Activated CD8-positive, alpha-beta memory T cell treated with anti-CD3 and anti-CD28 coated beads, Interleukin-2, amount 50 U/mL, for 48 hours (primary cell): ENCODE results near the gene SH2D3C.
"Not testable (repeated sequence)": the region's sequence is repeated elsewhere in the genome, so short reads cannot be mapped to it uniquely, and the experiment has no call there.

Experiments used
- DNase-seq: peaks from one replicate; pipeline ENCODE4 v3.0.0-alpha.2; 2020

SH2D3C gene

GRCh38 chr9:127765418-127765817 lies 13.0 kb downstream of the SH2D3C start:
- no peak for DNase-seq

DNA sequence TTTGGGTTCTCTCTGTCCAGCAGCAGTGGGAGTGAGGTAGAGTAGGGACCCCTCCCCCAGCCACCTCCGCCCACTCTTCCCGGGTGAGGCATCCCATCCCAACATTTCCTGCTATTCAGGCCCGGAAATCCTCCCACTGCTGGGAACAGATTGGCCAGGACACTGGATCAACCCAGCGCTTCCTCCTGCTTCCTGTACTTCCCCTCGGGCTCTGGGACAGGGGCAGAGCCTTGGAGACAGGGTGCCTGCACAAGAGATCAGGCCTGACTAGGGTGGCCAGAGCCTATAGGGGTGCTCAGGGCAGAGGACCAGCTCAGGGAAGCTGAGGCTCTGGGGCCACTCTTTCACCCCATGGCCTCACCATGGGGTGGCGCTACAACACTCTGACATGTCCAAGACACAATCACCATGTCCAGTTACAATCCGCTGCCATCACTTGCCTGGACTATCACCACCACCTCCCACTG lies 14.5 kb downstream of the SH2D3C start:
- DNase-seq = no peak

DNA sequence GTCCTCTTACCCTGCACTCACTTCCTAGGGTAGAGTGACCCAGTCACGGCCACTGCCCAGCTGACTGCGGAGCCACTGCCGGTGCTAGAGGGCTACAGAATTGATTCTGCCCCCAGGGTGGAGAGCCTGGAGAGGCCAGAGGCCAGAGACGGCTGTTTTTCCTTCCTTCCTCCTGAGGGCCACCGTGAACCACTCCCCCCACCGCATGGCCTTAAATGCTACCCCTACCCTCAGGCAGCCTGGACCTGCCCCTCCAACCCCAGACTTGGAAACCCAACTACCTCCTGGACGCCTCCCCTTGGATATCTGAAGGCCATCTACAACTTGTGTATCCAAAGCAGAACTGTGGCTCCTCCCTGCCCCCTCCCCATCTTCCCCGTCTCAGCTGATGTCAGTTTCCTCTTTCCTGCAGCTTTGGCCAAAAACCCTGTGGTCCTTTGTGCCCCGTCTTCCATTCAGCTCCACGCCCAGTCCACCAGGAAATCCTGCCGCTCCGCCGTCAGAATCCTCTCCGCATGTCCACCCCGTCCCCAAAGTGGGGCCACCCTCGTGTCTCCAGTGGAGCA lies 16.3 kb downstream of the SH2D3C start:
- DNase-seq = no peak

DNA sequence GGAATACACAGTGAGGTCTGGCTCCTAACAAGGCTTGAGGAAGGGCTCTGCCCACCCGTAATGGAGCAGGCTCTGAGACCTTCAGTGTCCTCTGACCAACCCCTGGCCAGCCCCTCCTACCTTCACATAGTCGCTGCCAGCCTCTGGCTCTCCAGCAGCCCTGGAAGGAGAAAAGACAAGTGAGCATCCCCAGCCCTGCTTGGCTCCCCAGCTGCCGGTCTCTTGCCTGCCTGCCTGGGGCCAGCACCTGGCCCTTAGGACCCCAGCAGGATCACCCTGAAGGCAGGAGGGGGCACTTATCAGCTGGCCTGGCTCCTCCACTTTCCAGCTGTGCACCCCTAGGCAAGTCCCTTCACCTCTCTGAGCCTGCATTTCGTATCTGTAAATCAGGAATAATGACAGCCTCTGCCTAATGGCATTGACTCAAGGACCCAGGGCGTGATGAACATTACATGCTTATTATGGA lies 16.9 kb downstream of the SH2D3C start:
- DNase-seq = no peak

DNA sequence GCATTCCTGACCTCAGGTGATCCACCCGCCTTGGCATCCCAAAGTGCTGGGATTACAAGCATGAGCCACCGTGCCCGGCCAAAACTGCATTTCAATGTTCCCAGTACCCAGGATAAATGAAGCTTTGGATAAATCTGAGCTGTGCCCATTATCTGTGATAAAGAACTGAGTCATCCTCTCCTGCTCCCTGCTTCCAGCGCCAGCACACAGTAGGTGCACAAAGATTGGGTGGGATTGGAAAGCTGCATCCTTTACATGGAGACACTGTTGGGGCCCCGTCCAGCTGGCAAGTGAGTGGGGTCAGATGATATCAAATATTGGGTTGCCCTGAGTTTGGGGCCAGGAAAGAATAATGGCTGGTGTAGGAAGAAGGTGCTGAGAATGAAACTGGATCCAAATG lies 17.4 kb downstream of the SH2D3C start:
- DNase-seq = no peak

- no peak for DNase-seq
These were observed 19.6 kb downstream of the SH2D3C start for GRCh38 chr9:127758843-127759242.

- not testable (repeated sequence) for DNase-seq
These were observed 21.7 kb downstream of the SH2D3C start for GRCh38 chr9:127756776-127757175.

GRCh38 chr9:127756233-127756632 lies 22.2 kb downstream of the SH2D3C start:
- DNase-seq = no peak

DNA sequence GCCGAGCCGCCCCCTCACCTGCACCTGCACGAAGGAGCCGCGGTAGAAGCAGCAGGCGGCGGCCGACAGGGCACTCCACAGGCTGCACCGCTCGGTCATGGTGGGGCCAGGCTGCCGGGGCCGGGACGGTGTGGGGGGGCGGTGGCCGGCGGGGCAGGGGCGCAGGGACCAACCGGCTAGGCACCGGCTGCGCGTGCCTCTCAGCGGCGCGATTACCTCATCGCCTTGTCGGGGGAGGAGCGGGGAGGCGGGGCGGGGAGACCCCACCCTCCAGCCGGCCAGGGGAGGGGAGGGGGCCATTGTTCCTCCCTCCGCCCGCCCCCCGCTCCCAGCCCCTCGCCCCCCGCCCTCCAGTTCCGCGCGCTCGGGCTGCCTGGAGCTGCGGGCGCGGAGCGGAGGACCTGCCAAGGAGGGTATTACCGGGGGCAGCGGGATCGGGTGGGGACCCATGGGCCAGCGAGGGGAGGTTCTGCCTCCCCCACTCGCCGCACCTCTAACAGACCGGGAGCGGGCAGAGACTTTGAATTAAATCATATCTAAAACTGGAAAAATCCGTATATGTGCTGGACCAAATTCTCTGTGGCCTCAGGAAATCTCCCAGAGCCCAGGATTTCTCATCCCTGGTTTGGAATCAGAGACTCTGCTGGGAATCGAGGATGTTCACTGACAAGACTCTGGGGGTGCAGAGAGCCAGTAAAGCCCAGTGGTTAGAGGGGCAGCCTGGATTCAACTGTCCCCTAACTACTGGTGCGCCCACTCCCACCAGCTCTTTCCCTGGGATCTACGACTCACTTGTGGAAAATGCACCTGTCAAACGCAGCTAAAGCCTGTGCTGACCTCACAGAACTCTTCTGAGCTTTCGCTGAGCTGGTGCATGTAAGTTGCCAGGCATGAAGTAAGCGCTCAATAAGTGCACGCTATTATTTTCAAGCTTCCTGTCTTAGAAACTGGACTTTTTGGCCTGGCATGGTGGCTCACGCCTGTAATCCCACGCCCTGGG lies 23.1 kb downstream of the SH2D3C start:
- no peak for DNase-seq

DNA sequence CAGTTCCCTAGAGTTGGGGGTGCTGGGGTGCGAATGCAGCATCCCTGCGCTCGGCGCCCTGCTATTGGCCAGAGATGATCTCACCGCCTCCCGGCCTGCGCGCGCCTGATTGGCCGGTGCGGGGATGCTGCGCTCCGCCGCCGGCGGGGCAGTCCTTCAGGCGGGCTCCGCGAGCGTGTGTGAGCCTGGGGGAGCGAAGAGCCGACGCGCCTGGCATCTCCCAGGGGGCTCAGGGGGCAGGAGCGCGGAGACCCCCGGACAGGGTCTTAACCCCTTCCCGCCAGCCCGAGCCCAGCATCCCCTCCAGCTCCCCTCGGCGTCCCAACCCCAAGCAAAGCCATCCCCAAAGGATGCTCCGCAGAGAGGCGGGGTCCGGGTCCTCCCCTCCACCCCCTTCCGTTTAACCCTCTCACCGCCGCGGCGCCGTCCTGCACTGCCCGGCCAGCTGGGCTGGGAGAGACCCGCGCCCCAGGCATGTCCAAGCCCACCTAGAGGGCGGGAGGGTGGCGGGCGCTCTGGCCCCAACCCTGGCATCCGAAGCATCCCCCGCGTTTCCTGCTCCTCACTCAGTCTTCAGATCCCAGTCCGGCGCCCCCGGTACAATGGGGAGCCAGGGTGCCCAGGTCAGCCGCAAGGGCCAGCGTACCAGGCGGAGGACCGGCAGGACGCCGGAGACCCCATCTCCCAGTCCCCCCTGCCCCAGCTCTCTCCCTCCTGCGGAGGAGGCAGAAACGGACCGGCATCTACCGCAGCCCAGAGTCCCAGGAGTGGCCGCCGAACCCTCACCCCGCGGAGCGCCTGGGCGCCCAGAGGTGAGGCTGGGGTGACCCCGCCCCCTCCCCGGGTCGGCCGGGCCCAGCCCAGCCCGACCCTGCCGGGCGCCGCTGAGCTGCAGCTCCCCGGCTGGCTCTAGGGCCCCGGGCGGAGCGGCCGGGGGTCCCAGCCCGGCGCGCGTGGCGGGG lies 24.1 kb downstream of the SH2D3C start:
- DNase-seq = no peak

- no peak for DNase-seq
These were observed 24.8 kb downstream of the SH2D3C start for GRCh38 chr9:127753622-127754021.

DNA sequence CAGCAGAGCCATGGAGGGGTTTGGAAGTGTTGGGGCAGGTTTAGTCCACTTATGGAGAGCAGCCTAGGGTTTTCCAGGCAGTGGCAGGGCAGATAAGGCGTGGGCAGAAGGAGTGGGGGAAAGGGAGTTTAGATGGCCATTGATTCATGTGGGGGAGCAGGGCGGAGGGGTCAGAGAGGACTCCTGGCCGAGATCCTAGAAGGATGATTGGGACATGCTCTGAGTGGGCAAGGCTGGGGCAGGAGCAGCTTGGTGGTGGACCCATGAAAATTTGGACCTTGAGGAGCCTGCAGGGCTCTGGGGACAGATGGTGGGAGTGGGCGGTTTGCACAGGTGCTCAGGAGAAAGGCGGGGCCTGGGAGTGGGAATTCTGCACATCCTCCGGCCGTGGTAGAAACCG lies 25.3 kb downstream of the SH2D3C start:
- DNase-seq = no peak

DNA sequence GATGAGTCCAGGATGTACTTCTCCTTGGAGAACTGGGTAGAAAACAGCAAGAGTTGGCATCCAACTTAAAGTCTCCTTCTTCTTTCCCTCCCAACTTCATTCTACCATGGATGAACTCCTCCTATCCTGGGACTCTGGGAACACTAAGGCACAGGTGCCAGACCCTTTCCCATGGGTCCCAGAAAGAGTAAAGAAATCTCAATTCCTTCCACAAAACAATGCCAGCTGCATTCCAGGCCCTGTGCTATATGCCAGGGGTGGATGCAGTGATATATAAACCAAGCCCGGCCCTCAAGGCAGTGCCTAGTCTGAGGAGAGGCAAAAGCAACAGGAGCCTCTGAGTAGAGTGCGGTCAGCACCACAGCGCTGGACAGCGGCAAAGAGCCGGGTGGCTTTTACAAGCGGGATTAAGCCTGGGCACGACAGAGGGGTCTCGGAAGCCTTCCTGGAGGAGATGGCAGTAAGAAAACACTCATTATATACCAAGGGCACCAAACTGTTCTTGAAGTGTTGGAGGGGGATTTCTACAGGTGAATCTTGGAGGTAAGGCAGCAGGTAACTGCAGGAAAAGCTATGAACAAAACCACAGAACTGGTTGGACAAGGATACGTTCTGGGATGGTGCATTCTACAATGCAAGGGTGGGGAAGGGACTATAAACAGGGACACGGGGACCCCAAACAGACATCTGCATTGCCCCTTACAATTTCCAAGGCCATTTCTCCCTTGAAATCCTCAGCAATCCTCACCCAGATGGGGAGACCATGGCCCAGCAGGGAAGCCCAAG lies 27.0 kb downstream of the SH2D3C start:
- no peak for DNase-seq

DNA sequence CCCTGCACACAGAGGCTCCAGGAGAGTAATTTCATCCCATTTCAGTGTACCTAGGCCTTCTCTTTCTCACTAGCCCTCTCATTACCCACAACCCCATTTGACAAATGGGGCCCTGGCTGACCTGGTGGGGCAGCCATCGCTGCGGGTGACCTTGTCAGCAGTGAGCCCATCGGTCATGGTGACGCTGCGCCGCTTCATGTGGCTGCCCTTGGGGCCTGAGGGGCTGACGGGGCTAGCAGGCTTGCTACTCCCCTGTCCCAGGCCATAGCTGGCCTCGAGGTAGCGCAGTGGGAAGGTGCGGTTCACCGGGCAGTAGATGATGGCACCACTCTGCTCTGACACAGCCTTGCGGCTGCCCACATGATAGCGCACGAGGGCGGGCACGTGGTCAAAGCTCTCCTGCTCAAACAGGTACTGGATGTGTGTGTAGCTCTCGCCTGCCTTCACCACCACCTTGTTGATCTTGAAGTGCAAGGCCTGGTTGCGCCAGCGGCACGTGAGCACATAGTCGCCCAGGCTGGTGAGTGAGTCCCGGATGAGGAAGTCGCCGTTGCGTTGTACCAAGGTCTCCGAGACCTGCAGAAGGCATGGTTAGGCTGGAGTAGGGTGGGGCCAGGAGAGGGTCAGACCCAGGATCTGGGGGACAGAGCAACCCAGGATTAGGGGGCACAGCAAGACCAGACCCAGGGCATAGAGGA lies 29.2 kb downstream of the SH2D3C start:
- no peak for DNase-seq

- DNase-seq = no peak
These were observed 31.4 kb downstream of the SH2D3C start for GRCh38 chr9:127746959-127747569.

DNA sequence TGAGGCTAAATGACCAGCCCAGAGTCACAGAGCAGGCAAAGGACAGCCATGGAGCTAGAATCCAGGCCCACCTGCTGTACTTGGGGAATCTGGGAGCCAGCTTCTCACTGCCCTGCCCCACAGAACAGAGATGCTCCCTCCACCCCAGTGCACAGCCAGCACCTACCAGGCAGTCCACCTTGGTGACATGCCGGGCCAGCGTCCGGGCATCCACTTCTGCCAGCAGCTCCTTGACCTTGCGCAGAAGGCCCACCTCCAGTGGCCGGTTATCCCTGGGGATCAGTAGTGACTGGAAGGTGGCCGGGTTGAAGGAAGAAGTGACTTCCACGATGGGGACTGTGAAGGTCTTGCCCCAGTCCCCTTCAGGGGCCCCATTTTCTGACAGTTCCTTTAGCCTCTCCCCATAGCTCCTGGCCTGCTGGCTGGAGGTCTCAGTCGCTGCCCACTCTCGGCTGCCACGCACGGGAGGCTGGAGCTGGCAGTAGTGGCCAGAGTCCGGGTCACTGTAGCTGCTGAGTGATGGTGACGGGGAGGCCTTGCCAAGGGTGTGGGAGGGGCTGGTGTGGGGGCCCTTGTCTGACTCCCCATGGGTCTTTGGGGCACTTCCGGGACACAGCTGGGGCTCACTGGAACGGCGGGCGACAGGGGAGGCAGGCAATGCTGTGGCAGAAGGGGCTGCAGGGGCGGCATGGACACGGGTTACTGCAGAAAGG lies 33.9 kb downstream of the SH2D3C start:
- DNase-seq = no peak

GRCh38 chr9:127742435-127743088 lies 35.9 kb downstream of the SH2D3C start:
- DNase-seq = no peak

GRCh38 chr9:127741831-127742434 lies 36.5 kb downstream of the SH2D3C start:
- no peak for DNase-seq

DNA sequence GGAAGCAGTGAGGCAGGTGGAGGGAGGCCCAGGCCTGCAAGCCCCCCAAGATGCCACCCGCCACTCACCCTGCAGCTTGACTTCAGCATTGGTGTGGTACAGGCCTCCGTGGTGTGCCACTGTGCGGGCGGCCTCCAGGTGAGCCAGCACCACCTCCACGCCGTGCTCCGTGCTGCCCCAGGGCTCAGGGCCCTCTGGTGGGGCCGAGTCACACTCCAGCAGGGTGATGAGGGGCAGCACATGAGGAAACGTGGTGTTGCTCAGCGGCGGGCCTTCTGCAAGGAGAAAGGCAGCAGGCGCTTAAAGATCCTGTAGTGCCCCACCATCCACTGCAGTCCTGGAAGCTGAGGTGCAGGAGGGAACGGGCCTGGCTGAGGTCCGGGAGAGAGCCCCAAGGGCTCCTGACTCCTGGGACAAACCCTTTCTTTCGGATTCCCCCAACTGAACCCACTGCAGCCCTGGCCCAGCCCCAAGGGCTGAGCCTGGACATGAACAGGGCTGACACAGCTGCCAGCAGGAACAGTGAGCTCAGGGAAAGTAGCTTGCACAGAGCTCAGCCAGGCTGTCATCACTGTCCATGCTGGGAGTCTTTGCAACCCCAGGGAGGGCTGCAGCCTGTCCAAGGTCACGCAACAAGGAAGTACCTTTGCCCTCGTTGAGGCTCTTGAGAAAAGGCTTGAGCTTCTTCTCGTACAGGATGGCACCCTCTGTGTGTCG lies 38.7 kb downstream of the SH2D3C start:
- DNase-seq = no peak
